Immature natural killer cell (primary cell): ENCODE data around the gene HTR1B. TPM values are rescaled to one million over a fixed set of nuclear protein-coding genes. Genes with fewer than 3 reads are reported as not detected.

Experiments
- DNase-seq, 3 donors: peaks; one replicate each; pipeline ENCODE4 v3.0.0; 2022; ENCODE audit warnings: mixed read lengths in 1 of 3
- H3K27ac Mint-ChIP-seq, 6 donors: one replicate each; pipeline ENCODE4 v1.8.0; 2020; ENCODE audit warnings: mixed read lengths in 6 of 6, mild to moderate bottlenecking in 5 of 6, inconsistent platforms in 4 of 6, moderate library complexity in 3 of 6
- H3K27me3 Mint-ChIP-seq, 3 donors: one replicate each; pipeline ENCODE4 v1.8.0; 2020 to 2021; ENCODE audit warnings: low read depth in 3 of 3, mild to moderate bottlenecking in 3 of 3, mixed read lengths in 3 of 3, moderate library complexity in 3 of 3, inconsistent platforms in 1 of 3
- H3K36me3 Mint-ChIP-seq, 3 donors: one replicate each; pipeline ENCODE4 v1.8.0; 2020; ENCODE audit warnings: mixed read lengths in 3 of 3, inconsistent platforms in 2 of 3, mild to moderate bottlenecking in 2 of 3
- H3K4me1 Mint-ChIP-seq, 2 donors: one replicate each; pipeline ENCODE4 v1.8.0; 2020; ENCODE audit warnings: inconsistent platforms in 2 of 2, mild to moderate bottlenecking in 2 of 2, mixed read lengths in 2 of 2, moderate library complexity in 1 of 2
- H3K4me3 Mint-ChIP-seq, 5 donors: one replicate each; pipeline ENCODE4 v1.8.0; 2020; ENCODE audit warnings: mild to moderate bottlenecking in 5 of 5, mixed read lengths in 5 of 5, inconsistent platforms in 3 of 5, moderate library complexity in 3 of 5
- H3K9me3 Mint-ChIP-seq, 6 donors: one replicate each; pipeline ENCODE4 v1.8.0; 2020; ENCODE audit warnings: mild to moderate bottlenecking in 6 of 6, mixed read lengths in 6 of 6, inconsistent platforms in 4 of 6, moderate library complexity in 3 of 6
- polyA plus RNA-seq, 3 donors: library from polyadenylated mRNA; unstranded; fragments of 300-500 nt; fragmentation: Illumina TruSeq; gene quantifications; one replicate each; pipeline ENCODE4 v1.2.3, GENCODE V29; 2021

HTR1B gene
- polyA plus RNA-seq, 3 donors from 2014 or later, result not detected

DNA sequence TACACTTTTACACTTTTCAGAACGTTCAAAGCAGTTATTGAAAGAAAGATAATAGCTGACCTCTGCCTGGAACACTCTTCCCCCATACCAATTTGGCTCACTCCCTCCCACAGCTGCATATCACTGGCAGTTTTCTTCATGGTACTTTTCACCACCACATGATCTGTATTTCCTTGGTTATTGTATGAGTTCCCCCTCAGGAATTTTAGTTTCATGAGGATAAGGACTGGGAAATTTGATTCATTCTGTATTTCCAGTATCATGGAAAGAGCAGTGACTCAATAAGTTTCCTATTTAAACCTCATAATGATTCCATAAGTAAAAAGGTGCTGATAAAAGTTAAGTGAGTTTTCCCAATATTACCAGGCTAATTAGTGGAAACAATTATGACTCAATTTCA, 16.0 kb downstream of the HTR1B start:
- DNase-seq, result no peak
- H3K9me3 Mint-ChIP-seq, result peaks cover 0 to 9% (median 5%) of the 10 kb centered on the region in 6 donors
- no peaks in the 10 kb centered on the region for H3K36me3 Mint-ChIP-seq
- no peak overlapping the region for H3K27ac Mint-ChIP-seq
- H3K4me1 Mint-ChIP-seq, result no peaks in the 10 kb centered on the region
- no peaks in the 10 kb centered on the region for H3K27me3 Mint-ChIP-seq
- no peak overlapping the region for H3K4me3 Mint-ChIP-seq

DNA sequence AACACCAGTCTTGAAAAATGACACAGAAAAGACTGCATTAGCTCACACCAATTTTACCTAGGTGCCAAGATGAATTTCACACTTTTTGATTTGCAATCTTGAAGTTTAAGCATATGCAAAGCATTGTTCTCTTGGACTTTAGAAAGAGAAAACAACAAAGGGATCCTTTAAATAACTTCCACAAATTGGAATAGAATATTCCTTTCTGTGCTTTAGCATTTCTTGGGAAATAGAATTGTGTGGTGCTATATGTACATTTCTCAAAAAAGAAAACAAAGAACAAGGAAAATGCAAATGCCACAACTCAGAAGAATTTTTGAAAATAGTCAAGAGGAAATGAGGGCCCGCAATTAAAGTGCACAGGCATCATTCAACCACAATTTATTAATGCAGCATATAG, 17.0 kb downstream of the HTR1B start:
- no peaks in the 10 kb centered on the region for H3K36me3 Mint-ChIP-seq
- peaks cover 0 to 10% (median 5%) of the 10 kb centered on the region in 6 donors for H3K9me3 Mint-ChIP-seq
- no peak overlapping the region for H3K4me3 Mint-ChIP-seq
- H3K4me1 Mint-ChIP-seq, result no peaks in the 10 kb centered on the region
- no peak overlapping the region for H3K27ac Mint-ChIP-seq
- no peaks in the 10 kb centered on the region for H3K27me3 Mint-ChIP-seq
- DNase-seq, result no peak

DNA sequence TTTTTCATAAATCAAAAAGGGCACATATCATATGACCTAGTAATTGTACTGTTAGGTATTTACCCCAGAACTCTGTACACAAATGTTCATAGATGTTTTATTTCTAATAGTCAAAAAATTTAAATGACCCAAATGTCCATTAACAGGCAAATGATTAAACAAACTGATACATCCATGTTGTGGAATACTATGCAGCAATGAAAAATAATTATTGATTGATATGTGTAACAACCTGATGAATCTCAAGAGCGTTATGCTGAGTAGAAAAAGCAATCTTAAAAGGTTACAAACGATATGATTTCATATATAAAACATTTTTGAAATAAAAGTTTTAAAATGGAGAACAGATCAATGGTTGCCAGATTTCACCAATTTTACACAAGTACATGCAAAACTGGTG, 18.1 kb downstream of the HTR1B start:
- H3K4me3 Mint-ChIP-seq, result no peak overlapping the region
- H3K4me1 Mint-ChIP-seq, result no peaks in the 10 kb centered on the region
- no peak for DNase-seq
- peaks cover 0 to 13% (median 6%) of the 10 kb centered on the region in 6 donors for H3K9me3 Mint-ChIP-seq
- H3K27me3 Mint-ChIP-seq, result no peaks in the 10 kb centered on the region
- no peaks in the 10 kb centered on the region for H3K36me3 Mint-ChIP-seq
- H3K27ac Mint-ChIP-seq, result no peak overlapping the region

DNA sequence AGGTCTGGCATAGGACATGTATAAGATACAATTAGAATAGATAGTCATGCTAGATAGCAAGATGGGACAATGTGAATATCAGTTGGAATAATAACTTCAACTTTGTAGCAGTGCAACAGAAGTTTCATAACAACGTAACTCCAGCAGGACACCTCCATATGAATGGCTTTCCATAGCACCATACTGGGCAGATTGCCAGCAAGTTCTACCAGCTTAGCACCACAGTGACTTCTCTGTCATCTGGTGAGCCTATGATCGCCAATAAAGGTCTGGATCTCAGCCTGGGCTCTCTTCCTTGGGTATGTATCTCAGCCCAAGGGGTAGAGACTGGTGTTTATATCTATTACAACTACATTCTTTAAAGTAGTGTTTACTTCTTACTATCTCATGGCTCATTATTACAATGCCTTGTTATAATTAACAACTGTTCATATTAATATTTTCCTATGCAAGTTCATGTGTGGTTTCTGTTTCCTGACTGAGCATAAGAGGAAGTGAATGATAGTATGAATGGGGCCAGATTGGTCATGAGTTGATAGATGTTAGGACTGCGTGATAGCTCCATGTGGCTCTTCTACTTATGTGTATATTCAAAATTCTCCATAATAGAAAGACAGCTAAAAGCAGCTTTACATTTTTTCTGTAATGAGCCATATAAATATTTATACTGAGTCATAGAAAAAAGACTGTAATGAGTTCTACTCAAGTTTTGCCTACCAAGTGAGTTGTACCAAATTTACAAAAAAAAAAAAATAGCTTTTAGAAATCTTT, 22.9 kb downstream of the HTR1B start:
- no peak overlapping the region for H3K27ac Mint-ChIP-seq
- H3K36me3 Mint-ChIP-seq, result no peaks in the 10 kb centered on the region
- H3K27me3 Mint-ChIP-seq, result no peaks in the 10 kb centered on the region
- DNase-seq, result no peak
- peaks cover 0 to 18% (median 6%) of the 10 kb centered on the region in 6 donors for H3K9me3 Mint-ChIP-seq
- H3K4me1 Mint-ChIP-seq, result no peaks in the 10 kb centered on the region
- no peak overlapping the region for H3K4me3 Mint-ChIP-seq

DNA sequence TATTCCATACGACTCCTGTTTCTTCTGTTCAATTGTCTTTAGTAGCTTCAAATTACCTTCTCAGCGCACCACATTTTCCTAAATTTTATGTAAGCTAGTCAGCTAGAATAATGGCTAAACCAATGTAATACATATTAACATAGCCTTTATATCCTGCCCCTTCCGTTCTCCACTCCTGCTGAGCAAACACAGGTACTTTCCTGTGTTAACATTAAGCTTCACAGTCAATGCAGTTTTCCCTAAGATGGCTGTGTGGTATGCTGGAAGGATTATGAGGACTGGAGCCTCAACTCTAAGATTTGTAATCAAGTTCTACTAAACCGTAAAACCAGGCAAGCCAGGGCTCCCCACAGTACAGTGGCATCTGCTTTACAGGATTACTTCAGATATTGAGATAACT, 29.4 kb downstream of the HTR1B start:
- Mint-ChIP-seq H3K4me3 (no peak overlapping the region), H3K9me3 (peaks cover 5 to 34% (median 15%) of the 10 kb centered on the region in 6 donors), H3K36me3 (no peaks in the 10 kb centered on the region), H3K27ac (no peak overlapping the region), H3K4me1 (no peaks in the 10 kb centered on the region), H3K27me3 (peaks cover 0 to 1% (median 0%) of the 10 kb centered on the region in 3 donors)
- no peak for DNase-seq

DNA sequence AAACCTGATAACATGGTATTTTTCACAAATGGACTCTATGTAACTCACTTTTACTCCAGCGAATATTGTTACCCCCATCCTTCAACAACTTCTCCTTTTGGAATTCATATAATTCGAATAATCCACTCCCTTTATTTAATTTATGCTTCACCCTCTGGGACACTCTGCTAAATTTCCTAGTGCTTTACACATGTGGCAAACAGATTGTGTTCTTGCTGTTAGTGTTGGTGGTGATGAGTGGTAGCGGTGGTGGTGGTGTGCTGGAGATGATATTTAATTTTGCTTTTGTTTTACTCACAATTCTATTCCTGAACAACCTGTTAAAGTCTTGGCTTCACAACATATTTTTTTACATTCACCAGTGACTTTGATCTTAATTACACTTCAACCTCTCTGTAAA, 32.8 kb downstream of the HTR1B start:
- no peaks in the 10 kb centered on the region for H3K4me1 Mint-ChIP-seq
- no peak overlapping the region for H3K4me3 Mint-ChIP-seq
- DNase-seq, result no peak
- H3K27ac Mint-ChIP-seq, result no peak overlapping the region
- peaks cover 0 to 1% (median 0%) of the 10 kb centered on the region in 3 donors for H3K27me3 Mint-ChIP-seq
- H3K9me3 Mint-ChIP-seq, result peaks cover 6 to 44% (median 20%) of the 10 kb centered on the region in 6 donors
- H3K36me3 Mint-ChIP-seq, result no peaks in the 10 kb centered on the region

DNA sequence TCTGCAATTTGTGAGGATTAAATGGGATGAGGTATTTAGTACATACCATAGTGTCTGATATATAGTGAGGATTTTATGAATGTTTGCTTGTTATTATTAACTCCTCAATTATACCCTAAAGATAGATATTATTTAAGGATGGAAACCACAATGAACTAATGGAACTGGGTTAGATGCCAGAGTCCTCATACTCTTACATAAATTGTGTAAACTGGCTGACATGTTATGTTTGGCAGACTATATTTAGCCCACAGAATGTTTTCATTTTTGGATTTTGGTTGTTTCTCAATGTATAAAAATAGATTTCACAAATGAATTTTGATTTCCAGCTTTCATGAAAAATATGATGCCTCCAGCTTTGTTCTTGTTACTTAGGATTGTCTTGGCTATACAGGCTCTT, 37.6 kb downstream of the HTR1B start:
- Mint-ChIP-seq H3K4me3 (no peak overlapping the region), H3K36me3 (no peaks in the 10 kb centered on the region), H3K27ac (no peak overlapping the region), H3K9me3 (peaks cover 6 to 34% (median 15%) of the 10 kb centered on the region in 6 donors), H3K27me3 (peaks cover 0 to under 1% (median 0%) of the 10 kb centered on the region in 3 donors), H3K4me1 (no peaks in the 10 kb centered on the region)
- no peak for DNase-seq

DNA sequence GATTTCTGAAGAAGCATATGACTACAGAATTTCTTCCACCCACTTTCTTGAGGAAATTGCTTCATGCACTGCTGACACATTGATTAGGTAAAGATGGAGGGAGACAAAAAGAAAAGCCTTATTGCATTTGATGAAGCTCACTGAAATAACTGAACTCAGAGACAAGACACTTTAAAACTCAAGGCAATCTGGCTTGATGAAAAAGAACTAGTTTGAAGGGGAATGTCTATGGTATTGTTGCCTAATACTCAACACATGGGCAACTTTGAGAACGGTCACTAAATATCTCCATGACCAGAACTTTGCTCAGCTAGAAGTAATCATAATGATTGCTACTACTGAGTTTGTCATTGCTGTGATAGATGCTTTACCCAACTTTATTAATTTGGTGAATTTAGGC, 38.1 kb downstream of the HTR1B start:
- H3K27me3 Mint-ChIP-seq, result peaks cover 0 to 1% (median 0%) of the 10 kb centered on the region in 3 donors
- no peaks in the 10 kb centered on the region for H3K4me1 Mint-ChIP-seq
- no peak for DNase-seq
- H3K4me3 Mint-ChIP-seq, result no peak overlapping the region
- peaks cover 5 to 34% (median 15%) of the 10 kb centered on the region in 6 donors for H3K9me3 Mint-ChIP-seq
- no peaks in the 10 kb centered on the region for H3K36me3 Mint-ChIP-seq
- H3K27ac Mint-ChIP-seq, result no peak overlapping the region

DNA sequence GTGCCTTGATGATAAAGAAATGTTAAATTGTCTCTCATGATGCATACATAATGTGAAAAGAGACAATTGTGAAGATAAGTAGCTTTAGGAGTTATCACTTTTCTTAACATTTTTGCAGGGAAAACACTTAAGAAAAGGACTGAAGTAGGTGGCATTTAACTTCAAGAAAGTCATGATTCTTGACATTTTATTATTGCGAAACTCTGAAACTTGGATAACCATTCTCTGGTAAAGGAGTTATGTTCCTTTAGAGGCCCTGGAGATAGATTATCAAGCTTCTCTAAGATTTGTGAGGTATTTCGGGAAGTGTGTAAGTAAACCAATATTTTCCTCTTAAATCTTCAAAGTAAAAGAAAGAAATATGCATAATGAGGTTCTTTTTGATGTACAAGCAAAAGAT, 38.5 kb downstream of the HTR1B start:
- Mint-ChIP-seq H3K27me3 (peaks cover 0 to 1% (median 0%) of the 10 kb centered on the region in 3 donors), H3K9me3 (peaks cover 5 to 31% (median 14%) of the 10 kb centered on the region in 6 donors), H3K27ac (no peak overlapping the region), H3K4me1 (no peaks in the 10 kb centered on the region), H3K36me3 (no peaks in the 10 kb centered on the region), H3K4me3 (no peak overlapping the region)
- no peak for DNase-seq

DNA sequence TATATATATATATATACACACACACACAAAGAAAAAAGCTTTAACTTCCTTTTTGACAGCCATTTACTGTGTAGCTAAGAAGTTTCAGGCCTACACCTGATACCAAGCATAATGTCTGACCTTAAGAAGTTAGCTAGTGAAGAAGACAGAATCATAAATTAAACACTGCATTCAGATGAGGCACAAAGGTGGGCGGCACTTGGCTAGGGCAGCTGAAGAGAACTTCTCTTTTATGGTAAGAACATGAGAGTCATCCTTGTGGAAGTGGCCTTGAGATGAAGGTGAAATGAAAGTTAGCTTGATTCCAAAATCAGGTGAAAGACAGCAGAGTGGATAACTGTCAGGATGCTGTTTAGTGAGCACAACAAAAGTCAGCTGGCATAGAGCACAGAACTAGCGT, 46.5 kb downstream of the HTR1B start:
- no peak overlapping the region for H3K27ac Mint-ChIP-seq
- peaks cover 0 to 6% (median 0%) of the 10 kb centered on the region in 3 donors for H3K27me3 Mint-ChIP-seq
- no peaks in the 10 kb centered on the region for H3K4me1 Mint-ChIP-seq
- no peaks in the 10 kb centered on the region for H3K36me3 Mint-ChIP-seq
- H3K4me3 Mint-ChIP-seq, result no peak overlapping the region
- peaks cover 10 to 39% (median 22%) of the 10 kb centered on the region in 6 donors for H3K9me3 Mint-ChIP-seq
- no peak for DNase-seq

DNA sequence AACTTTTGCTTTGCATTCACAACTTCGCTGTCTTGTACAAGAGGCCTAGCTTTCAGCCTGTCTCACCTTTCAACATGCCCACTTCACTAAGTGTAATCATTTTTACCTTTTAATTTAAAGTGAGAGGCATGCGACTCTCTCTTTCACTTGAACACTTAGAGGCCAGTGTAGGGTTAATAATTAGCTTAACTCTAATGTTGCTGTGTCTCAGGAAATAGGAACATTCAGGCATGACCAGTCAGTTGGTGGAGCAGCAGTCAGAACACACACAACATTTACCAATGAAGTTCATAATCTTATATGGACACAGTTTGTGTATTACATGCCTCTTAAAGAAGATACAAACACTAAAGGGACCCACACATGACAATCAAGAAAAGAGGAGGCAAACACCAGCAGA, 47.6 kb downstream of the HTR1B start:
- H3K4me3 Mint-ChIP-seq, result no peak overlapping the region
- peaks cover 0 to 6% (median 0%) of the 10 kb centered on the region in 3 donors for H3K27me3 Mint-ChIP-seq
- DNase-seq, result no peak
- H3K4me1 Mint-ChIP-seq, result no peaks in the 10 kb centered on the region
- peaks cover 10 to 41% (median 21%) of the 10 kb centered on the region in 6 donors for H3K9me3 Mint-ChIP-seq
- H3K27ac Mint-ChIP-seq, result no peak overlapping the region
- no peaks in the 10 kb centered on the region for H3K36me3 Mint-ChIP-seq

Other genes with a start within 250 kb of the HTR1B start
- gene MEI4, start 189.5 kb upstream of the HTR1B start, polyA plus RNA-seq, result not detected